Measurements from ENCODE around the gene CMTM2. TPM values are rescaled to one million over a fixed set of nuclear protein-coding genes. Genes with fewer than 3 reads are reported as not detected.

Gene CMTM2
- total and polyA plus RNA-seq, 9 of the 15 experiments (the other 6 are each of a cell fraction or from before 2014, with no cell fraction given) = not detected

- Histone ChIP-seq H3K9me1 (ENCODE audit: control insufficient read depth, insufficient read depth, low read length) (no peaks in the 10 kb centered on the region), H3K4me2 (ENCODE audit: insufficient read depth, low read length) (no peak overlapping the region), H3K4me3 (no peak overlapping the region), H3K27ac (ENCODE audit: extremely low read depth, low read depth, low read length) (no peak overlapping the region), H4K20me1 (replicated peaks; ENCODE audit: control insufficient read depth, insufficient read depth, low read length) (no peaks in the 10 kb centered on the region), H3K36me3 (ENCODE audit: control insufficient read depth, insufficient read depth, low read length) (peaks cover 3% of the 10 kb centered on the region; the same call in 1 of the 3 replicates), H3K9me3 (replicated peaks; ENCODE audit: control insufficient read depth, insufficient read depth, low read depth, low read length) (no peaks in the 10 kb centered on the region), H3K79me2 (ENCODE audit: control insufficient read depth, insufficient read depth, low read length) (no peaks in the 10 kb centered on the region), H3K4me1 (replicated peaks in 1 of 2; ENCODE audit: control insufficient read depth in 2 of 2, insufficient read depth in 2 of 2, low read length in 2 of 2) (peaks cover 4 to 5% of the 10 kb centered on the region in 2 experiments; a peak in 3 of 5 replicates), H3K9ac (ENCODE audit: insufficient read depth in 1 of 2, low read depth in 2 of 2, low read length in 2 of 2) (peak overlapping the region in 1 of 2 experiments; percentile 19; a peak in 1 of 4 replicates), H2AFZ (ENCODE audit: low read depth, low read length) (no peak overlapping the region), H3K27me3 (ENCODE audit: control insufficient read depth in 2 of 2, insufficient read depth in 2 of 2, low read length in 2 of 2) (no peaks in the 10 kb centered on the region)
- ATAC-seq = no peak
- CTCF ChIA-PET (ENCODE audit: low intra/inter-chr PET ratio) = interaction anchor here (0.6 kb wide), 1 partner anchor 61 kb away, joined by 4 read pairs; the partner anchor contains the start of gene CMTM3
- FAIRE-seq = no peak
- TF ChIP-seq CHD4 (IDR thresholded peaks at IDR 0.05; ENCODE audit: insufficient read depth, insufficient replicate concordance, low read depth, low read length, poor library complexity, severe bottlenecking) (no peak), DMBX1 (CRISPR knock-in tag; IDR thresholded peaks at IDR 0.05; ENCODE audit: borderline replicate concordance) (no peak), MCM5 (IDR thresholded peaks at IDR 0.05; ENCODE audit: low read depth) (no peak), BRD4 (IDR thresholded peaks at IDR 0.05) (no peak)
- DNase-seq (ENCODE audit: extremely low read depth in 1 of 4, low spot score in 3 of 4) = no peak
- POLR2A ChIA-PET = interaction anchor here (0.9 to 2.5 kb wide), 3 partner anchors 8 to 16 kb away, joined by 3 to 16 read pairs (median 5); partner anchors contain the start of gene CKLF
- in situ Hi-C loops (cut with MboI) (no loop called here), intact Hi-C loops (cut with micrococcal nuclease) (no loop called here)
- 45% methylated on average over 6 of the region's 6 CpGs for WGBS (ENCODE audit: insufficient coverage, low coverage, missing lambda C conversion rate)
- no TSS peak for BruUV-seq (replicated peaks)
These were observed 35.7 kb upstream of the CMTM2 start for GRCh38 chr16:66543541-66543940.

All from K562 (cell line).